ENCODE results near the gene CAMK1D. TPM values are rescaled to one million over a fixed set of nuclear protein-coding genes. Genes with fewer than 3 reads are reported as not detected.

Gene CAMK1D
- total RNA-seq, 4 donors from 2014 or later, result 5.6 to 23.9 (median 7.4) TPM

- no peak overlapping the region for H3K27ac ChIP-seq
- no peaks in the 10 kb centered on the region for H3K27me3 ChIP-seq
- no peak for DNase-seq
- H3K4me1 ChIP-seq, result peaks cover 0 to 11% (median 0%) of the 10 kb centered on the region in 4 donors
- TF ChIP-seq POLR2A (IDR thresholded peaks at IDR 0.05) (no peak), CTCF (IDR thresholded peaks at IDR 0.05) (no peak)
- H3K36me3 ChIP-seq, result no peaks in the 10 kb centered on the region
- no peak overlapping the region for H3K4me3 ChIP-seq
- H3K9me3 ChIP-seq, result no peaks in the 10 kb centered on the region
Measured at GRCh38 chr10:12533723-12534122, 184.4 kb downstream of the CAMK1D start.

- Histone ChIP-seq H3K27ac (no peak overlapping the region), H3K27me3 (no peaks in the 10 kb centered on the region), H3K9me3 (no peaks in the 10 kb centered on the region), H3K4me1 (peaks cover 0 to 11% (median 0%) of the 10 kb centered on the region in 4 donors), H3K4me3 (no peak overlapping the region), H3K36me3 (no peaks in the 10 kb centered on the region)
- DNase-seq, result no peak
- no peak for TF ChIP-seq POLR2A (IDR thresholded peaks at IDR 0.05)
- TF ChIP-seq CTCF (IDR thresholded peaks at IDR 0.05), result no peak
Measured at GRCh38 chr10:12534824-12535223, 185.5 kb downstream of the CAMK1D start.

- no peak overlapping the region for H3K27ac ChIP-seq
- peaks cover 0 to 11% (median 0%) of the 10 kb centered on the region in 4 donors for H3K4me1 ChIP-seq
- no peaks in the 10 kb centered on the region for H3K36me3 ChIP-seq
- no peak for DNase-seq
- no peaks in the 10 kb centered on the region for H3K9me3 ChIP-seq
- H3K4me3 ChIP-seq, result no peak overlapping the region
- no peaks in the 10 kb centered on the region for H3K27me3 ChIP-seq
- TF ChIP-seq POLR2A (IDR thresholded peaks at IDR 0.05) (no peak), CTCF (IDR thresholded peaks at IDR 0.05) (no peak)
Measured at GRCh38 chr10:12535656-12536055, 186.3 kb downstream of the CAMK1D start.

GRCh38 chr10:12538491-12538995 lies 189.2 kb downstream of the CAMK1D start:
- H3K4me1 ChIP-seq, result no peaks in the 10 kb centered on the region
- H3K4me3 ChIP-seq, result no peak overlapping the region
- no peaks in the 10 kb centered on the region for H3K27me3 ChIP-seq
- no peak overlapping the region for H3K27ac ChIP-seq
- H3K36me3 ChIP-seq, result no peaks in the 10 kb centered on the region
- DNase-seq, result no peak
- TF ChIP-seq POLR2A (IDR thresholded peaks at IDR 0.05) (no peak), CTCF (IDR thresholded peaks at IDR 0.05) (no peak)
- H3K9me3 ChIP-seq, result no peaks in the 10 kb centered on the region

- no peak overlapping the region for H3K4me3 ChIP-seq
- H3K27me3 ChIP-seq, result no peaks in the 10 kb centered on the region
- no peaks in the 10 kb centered on the region for H3K36me3 ChIP-seq
- H3K9me3 ChIP-seq, result no peaks in the 10 kb centered on the region
- TF ChIP-seq CTCF (IDR thresholded peaks at IDR 0.05) (no peak), POLR2A (IDR thresholded peaks at IDR 0.05) (no peak)
- no peak overlapping the region for H3K27ac ChIP-seq
- no peak for DNase-seq
- no peaks in the 10 kb centered on the region for H3K4me1 ChIP-seq
Measured at GRCh38 chr10:12539350-12540164, 190.2 kb downstream of the CAMK1D start.
